H1 (cell line): ENCODE results near the gene CD300E. TPM values are rescaled to one million over a fixed set of nuclear protein-coding genes. Genes with fewer than 3 reads are reported as not detected.

Experiments used
- CTCF ChIA-PET: fragments of 300-600 bp; sonication (Branson Sonifier 250); formaldehyde crosslinking; loops from one replicate; lab custom pipeline; 2021; ENCODE audit not compliant: partially characterized antibody; lab: Charles Lee
- POLR2A ChIA-PET: fragments of 300-600 bp; sonication (Branson Sonifier 250); formaldehyde crosslinking; loops from one replicate; lab custom pipeline; 2021; ENCODE audit warnings: inconsistent platforms; ENCODE audit not compliant: partially characterized antibody; lab: Charles Lee
- DNase-seq, 2 experiments: peaks; one replicate each; pipeline versions ENCODE4 v3.0.0 to v3.0.0-alpha.2; 2010 to 2022; ENCODE audit warnings: low spot score in 2 of 2, low read depth in 1 of 2, mixed read lengths in 1 of 2
- FAIRE-seq: peaks from 2 replicates; lab custom pipeline; 2011; peaks lifted over from hg19 to GRCh38; lab: Jason Lieb, UNC
- H2AFZ ChIP-seq: 2 replicates; pipeline ENCODE4 v1.8.1; 2012; ENCODE audit warnings: low read length, inconsistent platforms
- H2AK5ac ChIP-seq: 2 replicates; pipeline ENCODE4 v1.6.1; 2013; ENCODE audit warnings: low read depth, low read length
- H2BK120ac ChIP-seq: replicated peaks from 2 replicates; pipeline ENCODE3; 2013; ENCODE audit warnings: low read depth, low read length, inconsistent platforms
- H2BK12ac ChIP-seq: 2 replicates; pipeline ENCODE4 v1.6.1; 2013; ENCODE audit warnings: low read depth, low read length
- H2BK15ac ChIP-seq: 2 replicates; pipeline ENCODE4 v1.6.1; 2013; ENCODE audit warnings: low read length
- H2BK20ac ChIP-seq: 2 replicates; pipeline ENCODE4 v1.6.1; 2013; ENCODE audit warnings: low read length
- H2BK5ac ChIP-seq: 2 replicates; pipeline ENCODE4 v1.6.1; 2013; ENCODE audit warnings: low read depth, low read length
- H3K14ac ChIP-seq: 2 replicates; pipeline ENCODE4 v1.6.1; 2013; ENCODE audit warnings: inconsistent platforms; ENCODE audit not compliant: insufficient read length
- H3K18ac ChIP-seq: 2 replicates; pipeline ENCODE4 v1.6.1; 2013; ENCODE audit warnings: low read length; ENCODE audit errors: extremely low read depth
- H3K23ac ChIP-seq: 2 replicates; pipeline ENCODE4 v1.6.1; 2013; ENCODE audit warnings: inconsistent platforms; ENCODE audit not compliant: insufficient read length
- H3K23me2 ChIP-seq: 2 replicates; pipeline ENCODE4 v1.6.1; 2013; ENCODE audit warnings: low read depth, low read length
- H3K27ac ChIP-seq: 2 replicates; pipeline ENCODE4 v1.6.1; 2011; ENCODE audit warnings: low read depth, low read length, inconsistent platforms
- H3K27me3 ChIP-seq, 4 experiments: replicated peaks in 1 of 4; 1 replicate in 1 of 4; 2 replicates in 3 of 4; pipeline versions ENCODE4 v1.6.1 to v1.8.1; 2011 to 2013; ENCODE audit warnings: low read length in 3 of 4, mild to moderate bottlenecking in 3 of 4, inconsistent platforms in 2 of 4, mixed read lengths in 2 of 4, moderate library complexity in 1 of 4; ENCODE audit not compliant: control insufficient read depth in 3 of 4, insufficient read depth in 3 of 4; ENCODE audit errors: extremely low read depth in 1 of 4
- H3K36me3 ChIP-seq, 4 experiments: 2 replicates each; pipeline versions ENCODE4 v1.6.1 to v1.8.1; 2011 to 2013; ENCODE audit warnings: mild to moderate bottlenecking in 4 of 4, low read length in 3 of 4, moderate library complexity in 2 of 4, control low read depth in 1 of 4, inconsistent platforms in 1 of 4; ENCODE audit not compliant: insufficient read depth in 4 of 4, control insufficient read depth in 2 of 4
- H3K4ac ChIP-seq: replicated peaks from 2 replicates; pipeline ENCODE3; 2013; ENCODE audit warnings: low read length, low read depth, mixed read lengths, inconsistent platforms; ENCODE audit not compliant: insufficient read length
- H3K4me1 ChIP-seq, 4 experiments: replicated peaks in 1 of 4; 1 replicate in 1 of 4; 2 replicates in 3 of 4; pipeline versions ENCODE4 v1.6.1 to v1.8.1; 2011 to 2013; ENCODE audit warnings: low read length in 3 of 4, inconsistent platforms in 2 of 4, mixed read lengths in 1 of 4; ENCODE audit not compliant: insufficient read depth in 4 of 4, control insufficient read depth in 3 of 4
- H3K4me2 ChIP-seq, 2 experiments: 2 replicates each; pipeline versions ENCODE4 v1.6.1 to v1.8.1; 2011 to 2013; ENCODE audit warnings: low read depth in 2 of 2, low read length in 2 of 2, control low read depth in 1 of 2, inconsistent platforms in 1 of 2, mild to moderate bottlenecking in 1 of 2; ENCODE audit not compliant: insufficient read depth in 1 of 2
- H3K4me3 ChIP-seq, 4 experiments: fragments of 200-600, 300-600 bp in 1 of 4; sonication (generic), shearing (Covaris generic), sonication (Bioruptor Twin) in 1 of 4; 2 replicates each; pipeline versions ENCODE4 v1.5.1 to v1.8.1; 2011 to 2016; ENCODE audit warnings: low read length in 4 of 4, low read depth in 3 of 4, control low read depth in 2 of 4, inconsistent platforms in 2 of 4, mild to moderate bottlenecking in 2 of 4, mixed read lengths in 1 of 4, moderate library complexity in 1 of 4; ENCODE audit not compliant: insufficient read depth in 2 of 4; ENCODE audit errors: extremely low read depth in 1 of 4
- H3K56ac ChIP-seq: replicated peaks from 2 replicates; pipeline ENCODE3; 2013; ENCODE audit warnings: low read depth, mild to moderate bottlenecking, mixed read lengths, low read length, inconsistent platforms; ENCODE audit not compliant: insufficient read length
- H3K79me1 ChIP-seq: 2 replicates; pipeline ENCODE4 v1.6.1; 2013; ENCODE audit warnings: low read depth, low read length, control low read depth
- H3K79me2 ChIP-seq, 2 experiments: 2 replicates each; pipeline versions ENCODE4 v1.6.1 to v1.8.1; 2012 to 2013; ENCODE audit warnings: low read length in 2 of 2, mild to moderate bottlenecking in 2 of 2, inconsistent platforms in 1 of 2; ENCODE audit not compliant: insufficient read depth in 2 of 2, control insufficient read depth in 1 of 2
- H3K9ac ChIP-seq, 4 experiments: replicated peaks in 1 of 4; 1 replicate in 1 of 4; 2 replicates in 3 of 4; pipeline versions ENCODE4 v1.6.1 to v1.8.1; 2011 to 2013; ENCODE audit warnings: low read depth in 3 of 4, low read length in 3 of 4, control low read depth in 2 of 4, mild to moderate bottlenecking in 2 of 4, moderate library complexity in 2 of 4, inconsistent platforms in 1 of 4; ENCODE audit errors: extremely low read depth in 1 of 4
- H3K9me3 ChIP-seq, 2 experiments: 2 replicates each; pipeline versions ENCODE4 v1.6.1 to v1.8.1; 2012 to 2013; ENCODE audit warnings: mild to moderate bottlenecking in 2 of 2, moderate library complexity in 2 of 2, control low read depth in 1 of 2, inconsistent platforms in 1 of 2, low read depth in 1 of 2, low read length in 1 of 2, mixed read lengths in 1 of 2; ENCODE audit not compliant: insufficient read depth in 2 of 2
- H4K20me1 ChIP-seq, 2 experiments: replicated peaks in 1 of 2; 2 replicates each; pipeline versions ENCODE3 to v1.8.1; 2011 to 2013; ENCODE audit warnings: inconsistent platforms in 2 of 2, low read length in 2 of 2, mild to moderate bottlenecking in 1 of 2; ENCODE audit not compliant: insufficient read depth in 2 of 2, control insufficient read depth in 1 of 2
- H4K5ac ChIP-seq: 2 replicates; pipeline ENCODE4 v1.6.1; 2013; ENCODE audit warnings: low read length, low read depth, mixed read lengths, inconsistent platforms; ENCODE audit not compliant: insufficient read length
- H4K8ac ChIP-seq: 2 replicates; pipeline ENCODE4 v1.8.0; 2013; ENCODE audit warnings: mild to moderate bottlenecking, moderate library complexity, low read length, inconsistent platforms; ENCODE audit not compliant: insufficient read depth; ENCODE audit errors: extremely low read depth
- H4K91ac ChIP-seq: replicated peaks from 2 replicates; pipeline ENCODE3; 2013; ENCODE audit warnings: low read length, mixed read lengths, inconsistent platforms; ENCODE audit not compliant: insufficient read length
- BACH1 ChIP-seq: IDR thresholded peaks from 2 replicates; pipeline ENCODE4 v1.6.1; 2012; ENCODE audit warnings: low read length, improper control_type of control experiment
- GABPA ChIP-seq: IDR thresholded peaks from 2 replicates; pipeline ENCODE4 v1.6.1; 2011; ENCODE audit warnings: mild to moderate bottlenecking, low read length, moderate library complexity, borderline replicate concordance; ENCODE audit not compliant: insufficient read depth
- KDM5A ChIP-seq: fragments of 200-600 bp; IDR thresholded peaks from 2 replicates; pipeline ENCODE4 v1.7.1; 2012; ENCODE audit warnings: mild to moderate bottlenecking, low read length, inconsistent platforms, mixed read lengths
- NANOG ChIP-seq: IDR thresholded peaks from 2 replicates; pipeline ENCODE4 v1.6.1; 2011; ENCODE audit warnings: low read length, low read depth, mild to moderate bottlenecking, inconsistent platforms; ENCODE audit not compliant: insufficient read depth, poor library complexity, severe bottlenecking
- SIN3A ChIP-seq, 2 experiments: IDR thresholded peaks in 1 of 2; conservative IDR thresholded peaks in 1 of 2; 2 replicates each; pipeline ENCODE4 v1.6.1; 2011 to 2012; ENCODE audit warnings: low read length in 2 of 2, improper control_type of control experiment in 1 of 2, low read depth in 1 of 2, mild to moderate bottlenecking in 1 of 2
- SUZ12 ChIP-seq: fragments of 200-600 bp; sonication (generic); IDR thresholded peaks from 2 replicates; pipeline ENCODE4 v1.6.1; 2012; ENCODE audit warnings: mild to moderate bottlenecking, inconsistent platforms, low read length, moderate library complexity, mixed read lengths
- WGBS, 2 experiments: shearing (Covaris generic) in 1 of 2; methylation state at CpG; one replicate each; pipeline versions ENCODE4 v1.1.6 to v1.1.7; 2013 to 2015; ENCODE audit warnings: low lambda C conversion rate in 2 of 2, mixed read lengths in 2 of 2, inconsistent platforms in 1 of 2, low coverage in 1 of 2, missing lambda C conversion rate in 1 of 2; ENCODE audit not compliant: insufficient replicate concordance in 2 of 2, insufficient coverage in 1 of 2, insufficient read length in 1 of 2; ENCODE audit errors: extremely low coverage in 1 of 2, missing lambda C conversion rate in 1 of 2; 5-methylcytosine and 5-hydroxymethylcytosine counted together
- polyA plus RNA-seq, 7 experiments: library from polyadenylated mRNA; depleted of rRNA in 3 of 7; stranded (reverse) in 5 of 7; unstranded in 2 of 7; fragments of >200 nt in 5 of 7; fragments of 200-250 nt in 2 of 7; gene quantifications; 1 replicate in 5 of 7; 2 replicates in 1 of 7; 4 replicates in 1 of 7; pipeline versions ENCODE4 v1.2.1 to v1.2.3, GENCODE V29; 2011 to 2013; ENCODE audit warnings: missing spikeins in 2 of 7, mixed read lengths in 2 of 7
- total RNA-seq: library from RNA; stranded (reverse); fragmentation: NEBNext Ultra II Directional; extraction: Animal tissue kit (Norgen Biotek cat#: 25700); gene quantifications from 2 replicates; pipeline ENCODE4 v1.2.1, GENCODE V29; 2021

The CD300E gene
- total and polyA plus RNA-seq, 2 of the 8 experiments (the other 6 are each of a cell fraction or from before 2014, with no cell fraction given): not detected

GRCh38 chr17:74598346-74599022, 25.1 kb downstream of the CD300E start:
- Histone ChIP-seq H3K79me1 (no peaks in the 10 kb centered on the region), H3K4me3 (no peak overlapping the region), H3K9me3 (no peaks in the 10 kb centered on the region), H3K4me1 (peaks cover 0 to 6% (median 2%) of the 10 kb centered on the region in 4 experiments; a peak in 1 of 7 replicates)
- CTCF ChIA-PET: interaction anchor here (1.2 to 3.3 kb wide), 3 partner anchors 9 to 32 kb away, joined by 3 to 14 read pairs (median 3); partner anchors contain the start of gene CD300H
- WGBS, 2 experiments: 84% methylated on average over 4 of the region's 4 CpGs; no CpG with 5 or more reads in 1 of the 2 experiments
- TF ChIP-seq NANOG (no peak), BACH1 (no peak), KDM5A (no peak), GABPA (no peak), SIN3A (conservative IDR thresholded peaks at IDR 0.05 in 1 of 2, IDR thresholded peaks at IDR 0.05 in 1 of 2; ENCODE audit: low read depth in 1 of 2, low read length in 2 of 2) (no peak), SUZ12 (no peak)
- TF ChIP-seq, all 59 proteins: peak for 0
- H4K20me1 ChIP-seq: peaks cover 0 to 1% of the 10 kb centered on the region in 2 experiments
- no peak overlapping the region for H2AK5ac ChIP-seq
- no peak overlapping the region for H2BK12ac ChIP-seq
- no peak overlapping the region for H3K27ac ChIP-seq
- H4K91ac ChIP-seq: no peak overlapping the region
- no peak overlapping the region for H2AFZ ChIP-seq
- no peak overlapping the region for H2BK5ac ChIP-seq
- H3K9ac ChIP-seq: no peak overlapping the region; a peak in 1 of 7 replicates
- H3K79me2 ChIP-seq: no peaks in the 10 kb centered on the region
- no peaks in the 10 kb centered on the region for H3K36me3 ChIP-seq
- no peak overlapping the region for H3K23ac ChIP-seq
- no peak overlapping the region for H4K5ac ChIP-seq
- H4K8ac ChIP-seq: no peak overlapping the region
- FAIRE-seq (no peak), DNase-seq (no peak)
- H2BK20ac ChIP-seq: no peak overlapping the region
- no peak overlapping the region for H2BK120ac ChIP-seq
- H3K14ac ChIP-seq: no peak overlapping the region
- no peak overlapping the region for H3K56ac ChIP-seq
- H3K23me2 ChIP-seq: peaks cover 2% of the 10 kb centered on the region; the same call in 1 of the 2 replicates
- no peak overlapping the region for H3K4me2 ChIP-seq
- POLR2A ChIA-PET: no interaction called here
- H3K27me3 ChIP-seq: peaks cover 0 to 5% (median 0%) of the 10 kb centered on the region in 4 experiments; a peak in 2 of 7 replicates
- H3K4ac ChIP-seq: no peak overlapping the region
- H3K18ac ChIP-seq: no peak overlapping the region
- H2BK15ac ChIP-seq: no peak overlapping the region
